ENCODE results near the gene LAIR1.
"Not testable (repeated sequence)": the region's sequence is repeated elsewhere in the genome, so short reads cannot be mapped to it uniquely, and the experiment has no call there.

LAIR1 gene

GRCh38 chr19:54366811-54367210 is 2.1 kb upstream of the LAIR1 start:
- no peak overlapping the region for H3K4me3 ChIP-seq (ENCODE audit: low read depth, low read length)
- TF ChIP-seq CTCF (IDR thresholded peaks at IDR 0.05; ENCODE audit: low read depth, low read length) = no peak

GRCh38 chr19:54365798-54366197 is 1.1 kb upstream of the LAIR1 start:
- H3K4me3 ChIP-seq (ENCODE audit: low read depth, low read length) = not testable (repeated sequence)

- H3K4me3 ChIP-seq (ENCODE audit: low read depth, low read length) = not testable (repeated sequence)
Measured at GRCh38 chr19:54361680-54362422, 2.9 kb downstream of the LAIR1 start.

GRCh38 chr19:54359149-54359820 is 5.4 kb downstream of the LAIR1 start:
- not testable (repeated sequence) for H3K4me3 ChIP-seq (ENCODE audit: low read depth, low read length)

GRCh38 chr19:54357381-54357780 is 7.3 kb downstream of the LAIR1 start:
- no peak for TF ChIP-seq CTCF (IDR thresholded peaks at IDR 0.05; ENCODE audit: low read depth, low read length)
- no peak overlapping the region for H3K4me3 ChIP-seq (ENCODE audit: low read depth, low read length)

GRCh38 chr19:54356444-54357056 is 8.2 kb downstream of the LAIR1 start:
- TF ChIP-seq CTCF (IDR thresholded peaks at IDR 0.05; ENCODE audit: low read depth, low read length) = no peak

GRCh38 chr19:54355675-54356074 is 9.1 kb downstream of the LAIR1 start:
- no peak overlapping the region for H3K4me3 ChIP-seq (ENCODE audit: low read depth, low read length)
- no peak for TF ChIP-seq CTCF (IDR thresholded peaks at IDR 0.05; ENCODE audit: low read depth, low read length)

More at GRCh38 chr19:54356444-54357056, 8.2 kb downstream of the LAIR1 start:
- no peak overlapping the region for H3K4me3 ChIP-seq (ENCODE audit: low read depth, low read length)

- H3K4me3 ChIP-seq (ENCODE audit: low read depth, low read length) = no peak overlapping the region
- no peak for TF ChIP-seq CTCF (IDR thresholded peaks at IDR 0.05; ENCODE audit: low read depth, low read length)
Measured at GRCh38 chr19:54354761-54355160, 10.0 kb downstream of the LAIR1 start.
